C1 segment of cervical spinal cord (tissue), 14 donors: ENCODE data around the gene SPDYE3.

Experiments
- DNase-seq, 14 donors: peaks; one replicate each; lab custom pipeline; 2025; lab: John Stamatoyannopoulos, UW

The SPDYE3 gene

DNA sequence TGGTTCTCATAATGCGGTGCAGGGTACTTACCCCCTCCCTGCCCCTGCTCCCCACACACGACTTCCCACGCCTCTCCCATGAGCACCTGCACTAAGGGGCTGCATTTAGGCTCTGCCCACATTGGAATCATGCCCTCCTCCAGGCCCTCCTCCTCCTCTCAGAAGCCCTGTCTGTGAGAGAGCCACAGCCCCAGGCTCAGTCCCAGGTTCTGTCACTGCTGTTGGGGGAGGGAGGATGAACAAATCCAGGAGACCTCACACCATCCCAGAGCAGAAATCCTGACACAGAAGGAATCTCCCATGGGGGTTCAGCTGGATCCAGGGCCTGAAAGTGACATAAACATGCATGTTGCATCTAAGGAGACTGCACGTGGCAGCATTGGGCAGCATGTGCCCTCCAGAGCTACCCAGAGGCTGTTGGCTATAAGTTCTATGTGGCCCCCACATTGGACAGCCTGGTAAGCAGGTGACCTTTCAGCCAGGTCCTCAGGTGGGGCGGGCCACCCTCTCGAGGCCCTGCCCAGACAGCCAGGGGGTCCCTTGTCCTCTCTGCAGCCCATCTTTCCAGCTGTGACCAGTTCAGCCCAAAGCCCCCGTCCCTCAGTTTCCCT is 64.2 kb downstream of the SPDYE3 start:
- DNase-seq: no peak
